Gastrocnemius medialis (tissue), 4 donors: Measurements from ENCODE around the gene RAB26. TPM values are rescaled to one million over a fixed set of nuclear protein-coding genes. Genes with fewer than 3 reads are reported as not detected.

ENCODE experiments used
- ATAC-seq, 2 donors: fragments of 150-250 bp; one replicate each; pipeline ENCODE4 v1.9.1; 2016
- DNase-seq, 2 donors: peaks; one replicate each; pipeline ENCODE4 v3.0.0-alpha.2; 2019
- H3K27ac ChIP-seq, 4 donors: fragments of 200-600 bp; sonication (generic); 1 replicate in 1 of 4; 2 replicates in 3 of 4; pipeline ENCODE4 v1.5.1; 2016 to 2018; ENCODE audit warnings: mild to moderate bottlenecking in 2 of 4, moderate library complexity in 1 of 4
- H3K27me3 ChIP-seq, 3 donors: fragments of 200-600 bp; sonication (generic) in 2 of 3; 1 replicate in 1 of 3; 2 replicates in 2 of 3; pipeline versions ENCODE4 v1.5.1 to v1.6.0; 2016 to 2019; ENCODE audit warnings: mild to moderate bottlenecking in 1 of 3, moderate library complexity in 1 of 3
- H3K36me3 ChIP-seq, 2 donors: fragments of 200-600 bp; sonication (generic) in 1 of 2; one replicate each; pipeline ENCODE4 v1.5.1; 2017 to 2018
- H3K4me1 ChIP-seq, 2 donors: fragments of 200-600 bp; sonication (generic) in 1 of 2; one replicate each; pipeline ENCODE4 v1.5.1; 2016 to 2017; ENCODE audit warnings: mild to moderate bottlenecking in 2 of 2
- H3K4me3 ChIP-seq, 4 donors: fragments of 200-600 bp; sonication (generic) in 3 of 4; 1 replicate in 1 of 4; 2 replicates in 3 of 4; pipeline ENCODE4 v1.5.1; 2016 to 2019; ENCODE audit warnings: mild to moderate bottlenecking in 2 of 4
- H3K9me3 ChIP-seq, 3 donors: fragments of 200-600 bp; sonication (generic) in 2 of 3; 1 replicate in 1 of 3; 2 replicates in 2 of 3; pipeline ENCODE4 v1.5.1; 2016 to 2019
- CTCF ChIP-seq, 5 experiments: fragments of 450-650 bp in 3 of 5; fragments of 200-600 bp in 2 of 5; sonication (generic) in 2 of 5; IDR thresholded peaks in 4 of 5; conservative IDR thresholded peaks in 1 of 5; 1 replicate in 4 of 5; 2 replicates in 1 of 5; pipeline ENCODE4 v1.5.1; 2016 to 2019; ENCODE audit warnings: antibody characterized with exemption in 5 of 5, mild to moderate bottlenecking in 3 of 5, moderate library complexity in 3 of 5
- POLR2A ChIP-seq, 2 donors: fragments of 450-650 bp; IDR thresholded peaks; one replicate each; pipeline ENCODE4 v1.6.1; 2017; ENCODE audit warnings: antibody characterized with exemption in 2 of 2, mild to moderate bottlenecking in 2 of 2, moderate library complexity in 2 of 2
- in situ Hi-C, 4 donors: fragments of 200-750 bp; cut with MboI; loops; one replicate each; pipeline versions ENCODE4 v1.15.0 to v1.8.0; 2017; ENCODE audit warnings: low sequenced_read_pairs in 4 of 4
- intact Hi-C: fragments of 100-400 bp; cut with DNase I; formaldehyde crosslinking; loops from one replicate; pipeline ENCODE4 v1.15.1; 2023; ENCODE audit warnings: low total_unique reads
- total RNA-seq, 4 donors: library from RNA; depleted of rRNA; stranded (reverse); fragments of >200 nt; gene quantifications; one replicate each; pipeline versions ENCODE4 v1.1.0 to v1.2.3, GENCODE V29; 2016

The RAB26 gene
- total RNA-seq, 4 donors from 2014 or later = 1.3 to 4.2 TPM; not detected in 2

- Histone ChIP-seq H3K27me3 (no peaks in the 10 kb centered on the region), H3K9me3 (no peaks in the 10 kb centered on the region), H3K36me3 (no peaks in the 10 kb centered on the region), H3K4me1 (peaks cover 50 to 59% of the 10 kb centered on the region in 2 donors), H3K4me3 (no peak overlapping the region), H3K27ac (peak overlapping the region; percentile 84 to 90 (median 86))
- intact Hi-C loops (no loop called here), in situ Hi-C loops (no loop called here)
- no peak for TF ChIP-seq POLR2A (IDR thresholded peaks at IDR 0.05)
- ATAC-seq (no peak), DNase-seq (no peak)
Measured at GRCh38 chr16:2151188-2152091, 3.0 kb downstream of the RAB26 start.

DNA sequence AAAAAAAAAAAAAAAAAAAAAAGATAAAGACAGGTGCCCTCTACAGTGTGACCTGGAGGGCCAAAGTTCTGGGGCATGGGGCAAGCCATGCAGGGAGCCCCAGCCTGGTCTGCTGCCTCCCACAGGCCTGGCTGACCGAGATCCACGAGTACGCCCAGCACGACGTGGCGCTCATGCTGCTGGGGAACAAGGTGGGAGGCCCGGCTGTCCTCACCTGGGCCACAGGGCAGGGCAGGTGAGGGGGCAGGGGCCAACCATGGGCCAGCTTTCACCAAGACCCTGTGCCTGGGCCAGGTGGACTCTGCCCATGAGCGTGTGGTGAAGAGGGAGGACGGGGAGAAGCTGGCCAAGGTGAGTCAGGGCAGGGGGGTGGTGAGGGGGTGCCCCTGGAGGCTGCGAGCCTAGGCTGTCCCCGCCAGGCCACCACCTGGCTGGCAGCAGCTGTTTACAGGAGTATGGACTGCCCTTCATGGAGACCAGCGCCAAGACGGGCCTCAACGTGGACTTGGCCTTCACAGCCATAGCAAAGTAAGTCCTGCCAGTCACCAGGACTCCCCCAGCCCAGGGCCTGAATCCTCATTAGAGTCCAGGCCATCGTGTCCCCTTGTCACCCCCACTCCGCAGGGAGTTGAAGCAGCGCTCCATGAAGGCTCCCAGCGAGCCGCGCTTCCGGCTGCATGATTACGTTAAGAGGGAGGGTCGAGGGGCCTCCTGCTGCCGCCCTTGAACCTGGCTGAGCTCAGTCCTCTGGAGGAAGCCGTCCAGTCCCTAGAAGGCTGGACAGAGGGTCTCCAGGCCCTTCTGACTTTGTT, 4.5 kb downstream of the RAB26 start:
- TF ChIP-seq POLR2A (IDR thresholded peaks at IDR 0.05) (peak in 1 of 2 donors; percentile 2), CTCF (IDR thresholded peaks at IDR 0.05 in 4 of 5, conservative IDR thresholded peaks at IDR 0.05 in 1 of 5) (no peak)
- H3K36me3 ChIP-seq = no peaks in the 10 kb centered on the region
- intact Hi-C loops = loop anchor here (1.0 kb wide), 1 partner anchor 130 kb away; no protein-coding TSS in a partner anchor
- DNase-seq = no peak
- H3K4me3 ChIP-seq = peak overlapping the region; percentile 60 to 89 (median 82)
- ATAC-seq = no peak
- H3K4me1 ChIP-seq = peaks cover 57 to 66% of the 10 kb centered on the region in 2 donors
- in situ Hi-C loops = no loop called here
- no peaks in the 10 kb centered on the region for H3K27me3 ChIP-seq
- peak overlapping the region; percentile 84 to 90 (median 86) for H3K27ac ChIP-seq
- H3K9me3 ChIP-seq = no peaks in the 10 kb centered on the region

DNA sequence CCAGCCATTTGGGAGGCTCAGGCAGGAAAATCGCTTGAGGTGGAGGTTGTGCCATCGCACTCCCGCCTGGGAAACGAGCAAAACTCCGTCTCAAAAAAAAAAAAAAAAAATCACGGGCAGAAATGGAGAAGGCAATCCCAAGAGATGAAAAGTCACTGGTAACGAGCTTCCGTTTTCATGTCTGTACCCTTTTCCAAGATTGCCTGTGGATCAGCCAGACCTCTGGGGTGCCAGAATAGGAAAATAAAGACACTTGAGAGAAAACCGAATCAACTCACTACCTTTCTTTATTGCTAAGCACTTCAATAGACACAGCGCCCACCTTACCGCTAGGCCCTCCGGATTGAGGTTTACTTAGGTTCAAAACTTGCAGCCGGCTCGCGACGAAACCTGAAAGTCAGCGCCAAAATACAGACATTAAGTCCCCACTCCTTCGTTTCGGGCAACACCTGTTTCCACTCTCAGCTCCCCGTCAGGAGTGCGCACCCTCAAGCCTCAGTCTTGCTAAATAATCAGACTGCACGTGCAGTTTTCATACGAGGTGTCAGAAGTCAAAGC, 6.2 kb downstream of the RAB26 start:
- no peaks in the 10 kb centered on the region for H3K36me3 ChIP-seq
- peak overlapping the region; percentile 84 to 90 (median 86) for H3K27ac ChIP-seq
- no peaks in the 10 kb centered on the region for H3K27me3 ChIP-seq
- in situ Hi-C loops (no loop called here), intact Hi-C loops (loop anchor here (1.0 to 5.0 kb wide), 4 partner anchors 57 to 518 kb away; partner anchors contain the start of genes ECI1 and RNPS1)
- H3K4me1 ChIP-seq = peaks cover 53 to 62% of the 10 kb centered on the region in 2 donors
- H3K4me3 ChIP-seq = peak overlapping the region; percentile 60 to 89 (median 82)
- ATAC-seq = peak in 1 of 2 donors; percentile 3
- TF ChIP-seq CTCF (IDR thresholded peaks at IDR 0.05 in 4 of 5, conservative IDR thresholded peaks at IDR 0.05 in 1 of 5) (peak in 1 of 5 experiments; percentile 18), POLR2A (IDR thresholded peaks at IDR 0.05) (no peak)
- H3K9me3 ChIP-seq = no peaks in the 10 kb centered on the region
- no peak for DNase-seq

GRCh38 chr16:2155091-2155950, 6.9 kb downstream of the RAB26 start, which contains the start of gene TRAF7:
Gene TRAF7 (plus strand): TSS chr16:2155782. CDS start chr16:2163921, 8,139 bp downstream.
- Histone ChIP-seq H3K9me3 (no peaks in the 10 kb centered on the region), H3K4me1 (peaks cover 53 to 66% of the 10 kb centered on the region in 2 donors), H3K27me3 (no peaks in the 10 kb centered on the region), H3K27ac (peak within 1 kb of the TSS; percentile 84 to 90 (median 86)), H3K4me3 (peak within 1 kb of the TSS; percentile 71 to 89 (median 82)), H3K36me3 (no peaks in the 10 kb centered on the region)
- TF ChIP-seq POLR2A (IDR thresholded peaks at IDR 0.05) (peak; percentile 99), CTCF (IDR thresholded peaks at IDR 0.05 in 4 of 5, conservative IDR thresholded peaks at IDR 0.05 in 1 of 5) (peak in 1 of 5 experiments; percentile 3)
- in situ Hi-C loops = no loop called here
- peak; percentile 95 to 98 for ATAC-seq
- intact Hi-C loops = loop anchor here (1.0 to 5.0 kb wide), 3 partner anchors 96 to 517 kb away; partner anchors contain the start of genes ECI1 and RNPS1
- DNase-seq = peak; percentile 99 to 100
